NCI-H748 (cell line): ENCODE data around the gene MTX1.

Experiments used
- DNase-seq: peaks from one replicate; lab custom pipeline; 2025; ENCODE audit not compliant: unreplicated experiment; lab: John Stamatoyannopoulos, UW

Gene MTX1

GRCh38 chr1:155255243-155256007 is 46.9 kb downstream of the MTX1 start, which contains the start of gene ENTREP3:
TSS of gene ENTREP3 (minus strand) at chr1:155255483. CDS start at chr1:155254877, 606 bp downstream.
- DNase-seq = peak; percentile 90

- DNase-seq = no peak
Observed at GRCh38 chr1:155256058-155256852, 47.8 kb downstream of the MTX1 start.

- DNase-seq = no peak
Observed at GRCh38 chr1:155260276-155260675, 51.8 kb downstream of the MTX1 start.

- DNase-seq = peak; percentile 46
Observed at GRCh38 chr1:155261493-155261851, 53.0 kb downstream of the MTX1 start.

GRCh38 chr1:155261852-155262673 is 53.6 kb downstream of the MTX1 start, which contains the start of gene SCAMP3:
TSS of gene SCAMP3 (minus strand) at chr1:155262360. CDS start at chr1:155262151, 209 bp downstream.
- DNase-seq = peak; percentile 98

GRCh38 chr1:155263067-155263466 is 54.6 kb downstream of the MTX1 start:
- no peak for DNase-seq
